ENCODE measurements around the gene TAGLN. TPM values are rescaled to one million over a fixed set of nuclear protein-coding genes. Genes with fewer than 3 reads are reported as not detected.

Gene TAGLN
- total RNA-seq, 4 donors from 2014 or later: 1,525 to 3,984 (median 2,307) TPM

DNA sequence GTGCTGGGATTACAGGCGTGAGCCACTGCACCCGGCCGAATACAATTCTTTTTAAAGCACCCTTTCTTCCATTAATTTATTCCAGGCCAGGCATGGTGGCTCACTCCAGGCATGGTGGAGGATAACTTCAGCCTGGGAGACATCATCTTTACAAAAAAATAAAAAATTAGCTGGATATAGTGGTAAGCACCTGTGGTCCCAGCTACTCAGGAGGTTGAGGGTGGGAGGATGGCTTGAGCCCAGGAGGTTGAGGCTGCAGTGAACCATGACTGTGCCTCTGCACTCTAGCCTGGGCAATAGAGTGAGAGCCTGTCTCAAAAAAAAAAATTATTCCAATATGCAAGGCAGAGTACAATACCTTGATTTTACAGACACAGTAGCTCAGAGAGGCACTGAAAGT lies 11.4 kb downstream of the TAGLN start:
- TF ChIP-seq, protein P1, sequence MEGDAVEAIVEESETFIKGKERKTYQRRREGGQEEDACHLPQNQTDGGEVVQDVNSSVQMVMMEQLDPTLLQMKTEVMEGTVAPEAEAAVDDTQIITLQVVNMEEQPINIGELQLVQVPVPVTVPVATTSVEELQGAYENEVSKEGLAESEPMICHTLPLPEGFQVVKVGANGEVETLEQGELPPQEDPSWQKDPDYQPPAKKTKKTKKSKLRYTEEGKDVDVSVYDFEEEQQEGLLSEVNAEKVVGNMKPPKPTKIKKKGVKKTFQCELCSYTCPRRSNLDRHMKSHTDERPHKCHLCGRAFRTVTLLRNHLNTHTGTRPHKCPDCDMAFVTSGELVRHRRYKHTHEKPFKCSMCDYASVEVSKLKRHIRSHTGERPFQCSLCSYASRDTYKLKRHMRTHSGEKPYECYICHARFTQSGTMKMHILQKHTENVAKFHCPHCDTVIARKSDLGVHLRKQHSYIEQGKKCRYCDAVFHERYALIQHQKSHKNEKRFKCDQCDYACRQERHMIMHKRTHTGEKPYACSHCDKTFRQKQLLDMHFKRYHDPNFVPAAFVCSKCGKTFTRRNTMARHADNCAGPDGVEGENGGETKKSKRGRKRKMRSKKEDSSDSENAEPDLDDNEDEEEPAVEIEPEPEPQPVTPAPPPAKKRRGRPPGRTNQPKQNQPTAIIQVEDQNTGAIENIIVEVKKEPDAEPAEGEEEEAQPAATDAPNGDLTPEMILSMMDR (IDR thresholded peaks at IDR 0.05): no peak
- TF ChIP-seq POLR2A (IDR thresholded peaks at IDR 0.05) (no peak), EP300 (IDR thresholded peaks at IDR 0.05) (no peak)
- no peaks in the 10 kb centered on the region for H3K9me3 ChIP-seq
- no peak overlapping the region for H3K27ac ChIP-seq
- H3K4me3 ChIP-seq: no peak overlapping the region
- H3K4me1 ChIP-seq: peaks cover 0 to under 1% (median 0%) of the 10 kb centered on the region in 4 donors
- DNase-seq (ENCODE audit: low spot score in 2 of 2): no peak
- H3K27me3 ChIP-seq: no peaks in the 10 kb centered on the region
- 92 to 96% methylated on average over 3 of the region's 3 CpGs for WGBS, 2 donors
- H3K36me3 ChIP-seq: peaks cover 0 to 58% (median 0%) of the 10 kb centered on the region in 3 donors

DNA sequence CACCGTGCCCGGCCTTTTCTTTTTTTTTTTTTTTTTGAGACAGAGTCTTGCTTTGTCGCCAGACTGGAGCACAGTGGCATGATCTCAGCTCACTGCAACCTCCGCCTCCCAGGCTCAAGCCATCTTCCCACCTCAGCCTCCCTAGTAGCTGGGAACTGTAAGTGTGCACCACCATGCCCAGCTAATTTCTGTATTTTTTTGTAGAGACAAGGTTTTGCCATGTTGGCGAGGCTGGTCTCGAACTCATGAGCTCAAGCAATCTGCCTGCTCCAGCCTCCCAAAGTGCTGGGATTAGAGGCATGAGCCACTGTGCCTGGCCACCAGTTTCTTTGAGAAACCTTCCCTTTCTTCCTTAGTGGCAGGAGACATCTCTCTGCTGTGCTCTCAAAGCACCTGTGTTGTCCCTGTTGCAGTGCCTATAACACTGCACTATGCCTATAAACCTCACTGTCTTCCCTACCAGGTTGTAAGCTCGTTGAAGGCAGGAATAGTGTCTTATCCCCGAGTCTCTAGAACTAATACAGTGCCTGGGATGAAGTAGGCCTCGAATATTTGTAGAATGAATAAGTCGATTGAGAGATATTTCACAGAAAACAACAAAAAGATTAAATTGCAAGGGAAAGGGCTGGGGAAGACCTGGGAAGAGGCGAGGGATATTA lies 13.7 kb downstream of the TAGLN start:
- Histone ChIP-seq H3K27ac (no peak overlapping the region), H3K4me1 (peaks cover 0 to 22% (median 2%) of the 10 kb centered on the region in 4 donors), H3K27me3 (no peaks in the 10 kb centered on the region), H3K36me3 (peaks cover 0 to 66% (median 2%) of the 10 kb centered on the region in 3 donors), H3K4me3 (no peak overlapping the region), H3K9me3 (no peaks in the 10 kb centered on the region)
- 88 to 92% methylated on average over 11 of the region's 11 CpGs for WGBS, 2 donors
- TF ChIP-seq EP300 (IDR thresholded peaks at IDR 0.05) (no peak), POLR2A (IDR thresholded peaks at IDR 0.05) (no peak)
- TF ChIP-seq, protein P1 (IDR thresholded peaks at IDR 0.05): no peak
- DNase-seq (ENCODE audit: low spot score in 2 of 2): no peak

DNA sequence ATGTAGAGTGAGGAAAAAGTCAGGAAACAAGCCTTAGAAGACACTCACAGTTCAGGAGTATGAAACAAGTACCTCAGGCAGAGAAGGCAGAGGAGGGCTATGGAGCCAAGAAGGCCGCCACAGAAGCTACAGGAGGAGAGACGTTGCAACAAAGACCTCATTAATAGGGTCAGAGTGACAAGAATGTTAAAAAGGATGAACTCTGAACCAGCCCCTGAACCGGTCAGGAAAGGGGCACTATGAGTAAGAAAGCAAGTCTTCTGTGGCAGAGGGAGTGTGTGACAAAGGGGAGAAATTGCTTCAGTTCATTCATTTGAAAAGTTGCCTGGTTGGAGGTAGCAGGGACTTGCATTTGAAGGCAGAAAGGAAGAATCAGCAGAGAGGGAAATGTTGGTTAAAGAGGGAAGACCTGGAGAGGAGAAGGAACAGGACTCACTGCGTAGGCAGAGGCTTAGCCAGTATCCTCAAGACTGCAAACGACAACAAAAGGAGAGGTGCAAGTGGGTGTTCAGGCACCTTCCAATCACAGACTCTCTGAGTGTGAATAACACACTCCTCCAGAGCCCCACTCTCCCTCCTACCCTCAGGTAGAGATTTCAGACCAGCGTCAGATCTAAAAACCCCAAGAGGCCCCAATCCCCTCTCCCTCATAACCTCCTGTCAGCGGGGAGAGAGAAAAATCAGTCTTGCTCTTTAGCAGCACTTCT lies 15.4 kb downstream of the TAGLN start:
- no peak overlapping the region for H3K4me3 ChIP-seq
- H3K9me3 ChIP-seq: no peaks in the 10 kb centered on the region
- H3K36me3 ChIP-seq: peaks cover 0 to 82% (median 15%) of the 10 kb centered on the region in 3 donors
- peak overlapping the region in 1 of 4 donors; percentile 5 for H3K27ac ChIP-seq
- peaks cover 4 to 39% (median 10%) of the 10 kb centered on the region in 4 donors for H3K4me1 ChIP-seq
- no peak for DNase-seq (ENCODE audit: low spot score in 2 of 2)
- no peak for TF ChIP-seq POLR2A (IDR thresholded peaks at IDR 0.05)
- TF ChIP-seq EP300 (IDR thresholded peaks at IDR 0.05): no peak
- no peaks in the 10 kb centered on the region for H3K27me3 ChIP-seq
- 55 to 59% methylated on average over 7 of the region's 7 CpGs for WGBS, 2 donors

DNA sequence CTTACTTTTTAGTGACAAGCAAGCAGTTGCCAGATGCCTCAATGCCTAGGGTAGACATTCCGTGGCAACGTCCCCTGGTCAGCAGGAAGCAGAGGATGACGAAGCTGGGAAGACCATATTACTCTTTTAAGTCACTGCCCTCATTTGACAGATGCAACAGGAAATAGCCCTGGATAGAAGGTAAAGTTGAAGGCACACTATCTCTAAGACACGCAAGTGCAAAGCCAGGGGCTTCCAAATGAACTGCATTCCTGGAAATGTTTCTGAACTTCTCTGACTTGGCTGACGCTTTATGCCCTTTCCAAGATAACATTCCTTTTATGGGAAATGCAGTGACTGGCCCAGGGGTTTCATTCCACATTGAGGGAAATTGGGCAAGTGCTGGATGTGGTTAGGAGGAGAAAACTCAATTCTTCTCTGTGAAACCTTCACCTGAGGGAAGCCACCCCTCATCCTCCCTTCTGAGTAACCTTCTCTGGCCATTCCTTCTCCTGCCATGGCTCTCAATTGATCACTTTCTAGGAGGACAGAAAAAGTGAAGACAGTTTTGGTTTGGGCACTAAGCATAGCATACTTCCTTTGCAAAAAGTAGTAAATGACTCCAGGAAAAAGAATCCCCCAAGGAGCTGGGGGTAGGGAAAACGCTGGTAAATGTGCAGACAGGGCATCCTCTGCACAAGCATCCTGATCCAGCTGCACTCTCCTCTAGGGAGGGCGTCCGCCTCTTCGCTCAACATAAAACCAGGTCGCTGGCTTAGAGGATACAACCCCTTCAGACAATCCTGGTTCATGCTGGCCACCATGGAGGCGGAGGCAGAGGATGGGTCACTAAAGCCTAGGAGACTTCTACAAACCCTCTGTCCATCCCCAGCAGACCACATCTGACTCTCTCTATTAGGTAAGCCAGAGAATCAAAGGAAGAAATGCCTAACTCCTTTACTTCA lies 18.2 kb downstream of the TAGLN start:
- Histone ChIP-seq H3K27ac (peak overlapping the region; percentile 75 to 93 (median 87)), H3K4me1 (peaks cover 10 to 68% (median 38%) of the 10 kb centered on the region in 4 donors), H3K27me3 (no peaks in the 10 kb centered on the region), H3K4me3 (peak overlapping the region in 1 of 4 donors; percentile 6), H3K36me3 (peaks cover 0 to 64% (median 16%) of the 10 kb centered on the region in 3 donors), H3K9me3 (no peaks in the 10 kb centered on the region)
- 66 to 69% methylated on average over 11 of the region's 11 CpGs for WGBS, 2 donors
- DNase-seq (ENCODE audit: low spot score in 2 of 2): no peak
- TF ChIP-seq, protein P1 (IDR thresholded peaks at IDR 0.05): no peak
- peak in 1 of 2 donors; percentile 26 for TF ChIP-seq POLR2A (IDR thresholded peaks at IDR 0.05)
- peak; percentile 29 to 81 for TF ChIP-seq EP300 (IDR thresholded peaks at IDR 0.05)

All from tibial nerve (tissue), 4 donors.